SK-N-SH (cell line): Measurements from ENCODE around the gene RNF169.
"Not testable (repeated sequence)": the region's sequence is repeated elsewhere in the genome, so short reads cannot be mapped to it uniquely, and the experiment has no call there.

ENCODE experiments used
- CTCF ChIP-seq: fragments of 200-600 bp; sonication (generic); IDR thresholded peaks from 2 replicates; pipeline ENCODE4 v1.6.1; 2017; ENCODE audit warnings: antibody characterized with exemption, mild to moderate bottlenecking, moderate library complexity
- EP300 ChIP-seq, 2 experiments: IDR thresholded peaks; 2 replicates each; pipeline versions ENCODE4 v1.4.0 to v1.6.1; 2012; ENCODE audit warnings: borderline replicate concordance in 1 of 2, low read depth in 1 of 2, low read length in 1 of 2
- TEAD4 ChIP-seq: IDR thresholded peaks from 2 replicates; pipeline ENCODE4 v1.4.0; 2012; ENCODE audit warnings: mild to moderate bottlenecking, borderline replicate concordance; ENCODE audit not compliant: insufficient read depth

- TF ChIP-seq TEAD4; CTCF; EP300 (IDR thresholded peaks at IDR 0.05; ENCODE audit: borderline replicate concordance in 1 of 2, low read depth in 1 of 2, low read length in 1 of 2): not testable (repeated sequence)
Measured at GRCh38 chr11:74825596-74825995, 76.9 kb downstream of the RNF169 start.
